NCI-H510A treated with DMSO at 0.1 percent for 48 hours (cell line): ENCODE results near the gene ANKRD65.
"Not testable (repeated sequence)": the region's sequence is repeated elsewhere in the genome, so short reads cannot be mapped to it uniquely, and the experiment has no call there.

Source experiments
- DNase-seq: peaks from one replicate; lab custom pipeline; 2025; lab: John Stamatoyannopoulos, UW

ANKRD65 gene

DNA sequence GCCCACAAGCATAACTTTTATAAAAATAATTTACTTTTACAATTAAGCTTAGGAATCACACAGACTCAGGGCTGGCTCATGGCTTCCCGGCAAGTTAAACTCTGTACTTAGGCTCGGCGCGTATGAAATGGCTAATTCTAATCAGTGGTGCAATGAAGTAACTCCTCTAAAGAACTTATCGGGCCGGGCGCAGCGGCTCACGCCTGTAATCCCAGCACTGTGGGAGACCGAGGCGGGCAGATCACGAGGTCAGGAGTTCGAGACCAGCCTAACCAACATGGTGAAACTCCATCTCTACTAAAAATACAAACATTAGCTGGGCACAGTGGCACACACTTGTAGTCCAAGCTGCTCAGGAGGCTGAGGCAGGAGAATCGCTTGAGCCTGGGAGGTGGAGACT, 51.0 kb downstream of the ANKRD65 start:
- not testable (repeated sequence) for DNase-seq
